NCI-H146 treated with DMSO at 0.1 percent for 48 hours (cell line): ENCODE results near the gene KCNJ4.

Experiments used
- DNase-seq: peaks from one replicate; lab custom pipeline; 2025; ENCODE audit not compliant: unreplicated experiment; lab: John Stamatoyannopoulos, UW

KCNJ4 gene

GRCh38 chr22:38453066-38453672 lies 1.8 kb downstream of the KCNJ4 start:
- DNase-seq, result no peak

GRCh38 chr22:38452373-38453065 lies 2.5 kb downstream of the KCNJ4 start:
- no peak for DNase-seq

GRCh38 chr22:38451864-38452263 lies 3.1 kb downstream of the KCNJ4 start:
- no peak for DNase-seq

- DNase-seq, result no peak
Observed at GRCh38 chr22:38451404-38451803, 3.6 kb downstream of the KCNJ4 start.

- DNase-seq, result no peak
Observed at GRCh38 chr22:38450234-38450797, 4.7 kb downstream of the KCNJ4 start.

- DNase-seq, result no peak
Observed at GRCh38 chr22:38449776-38450175, 5.2 kb downstream of the KCNJ4 start.

- DNase-seq, result no peak
Observed at GRCh38 chr22:38448945-38449745, 5.9 kb downstream of the KCNJ4 start.

- DNase-seq, result no peak
Observed at GRCh38 chr22:38446018-38446601, 8.9 kb downstream of the KCNJ4 start.

GRCh38 chr22:38444783-38445182 lies 10.2 kb downstream of the KCNJ4 start:
- DNase-seq, result no peak

GRCh38 chr22:38443628-38444521 lies 11.1 kb downstream of the KCNJ4 start:
- no peak for DNase-seq

- DNase-seq, result no peak
Observed at GRCh38 chr22:38442967-38443627, 11.9 kb downstream of the KCNJ4 start.

- no peak for DNase-seq
Observed at GRCh38 chr22:38441620-38442287, 13.2 kb downstream of the KCNJ4 start.

GRCh38 chr22:38440747-38441350 lies 14.2 kb downstream of the KCNJ4 start:
- DNase-seq, result no peak

GRCh38 chr22:38437416-38437815 lies 17.6 kb downstream of the KCNJ4 start:
- no peak for DNase-seq

- DNase-seq, result no peak
Observed at GRCh38 chr22:38436629-38437395, 18.2 kb downstream of the KCNJ4 start.

- DNase-seq, result no peak
Observed at GRCh38 chr22:38435965-38436364, 19.0 kb downstream of the KCNJ4 start.

- no peak for DNase-seq
Observed at GRCh38 chr22:38435010-38435409, 20.0 kb downstream of the KCNJ4 start.

GRCh38 chr22:38433871-38434270 lies 21.1 kb downstream of the KCNJ4 start:
- DNase-seq, result no peak
